ENCODE data around the gene GFER. TPM values are rescaled to one million over a fixed set of nuclear protein-coding genes. Genes with fewer than 3 reads are reported as not detected.
A peak's percentile ranks its signal among the peaks of the same experiment; 100 is the strongest.

The GFER gene
- total and polyA plus RNA-seq, 10 of the 15 experiments (the other 5 are each of a cell fraction or from before 2014, with no cell fraction given) = 2.4 to 57.7 (median 31.3) TPM

DNA sequence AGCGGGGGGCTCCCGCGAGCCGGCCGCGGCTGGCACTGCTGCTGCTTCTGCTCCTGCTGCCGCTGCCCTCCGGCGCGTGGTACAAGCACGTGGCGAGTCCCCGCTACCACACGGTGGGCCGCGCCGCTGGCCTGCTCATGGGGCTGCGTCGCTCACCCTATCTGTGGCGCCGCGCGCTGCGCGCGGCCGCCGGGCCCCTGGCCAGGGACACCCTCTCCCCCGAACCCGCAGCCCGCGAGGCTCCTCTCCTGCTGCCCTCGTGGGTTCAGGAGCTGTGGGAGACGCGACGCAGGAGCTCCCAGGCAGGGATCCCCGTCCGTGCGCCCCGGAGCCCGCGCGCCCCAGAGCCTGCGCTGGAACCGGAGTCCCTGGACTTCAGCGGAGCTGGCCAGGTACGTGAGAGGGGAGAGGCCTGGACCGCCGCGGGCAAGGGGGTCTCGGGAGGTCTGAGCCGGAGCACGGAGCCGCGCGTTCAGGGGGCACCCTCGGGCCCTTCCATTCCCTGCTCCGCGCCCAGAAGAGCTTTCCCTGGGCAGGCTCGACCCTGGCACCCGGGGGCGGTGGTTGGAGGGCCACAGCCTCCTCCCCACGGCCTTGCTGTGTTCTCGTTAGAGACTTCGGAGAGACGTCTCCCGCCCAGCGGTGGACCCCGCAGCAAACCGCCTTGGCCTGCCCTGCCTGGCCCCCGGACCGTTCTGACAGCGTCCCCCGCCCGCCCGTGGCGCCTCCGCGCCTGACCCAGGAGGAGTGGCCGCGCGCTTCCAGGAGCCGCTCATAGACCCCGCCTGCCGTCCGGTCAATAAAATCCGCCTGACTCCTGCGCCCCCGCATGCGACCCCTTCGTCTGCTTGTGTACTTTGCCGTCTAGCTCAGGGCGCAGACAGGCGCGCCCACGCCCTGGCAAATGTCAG, 36.2 kb downstream of the GFER start:
- no peak for TF ChIP-seq CHD4 (IDR thresholded peaks at IDR 0.05)
- TF ChIP-seq HDAC6 (IDR thresholded peaks at IDR 0.05; ENCODE audit: unreplicated experiment) = peak; percentile 95
- Histone ChIP-seq H3K27ac (ENCODE audit: control insufficient read depth, insufficient read depth) (no peak overlapping the region), H3K4me3 (no peak overlapping the region), H3K36me3 (ENCODE audit: control insufficient read depth in 2 of 2, insufficient read depth in 2 of 2, low read length in 1 of 2) (no peaks in the 10 kb centered on the region), H3K79me2 (ENCODE audit: control insufficient read depth, insufficient read depth, low read length) (no peaks in the 10 kb centered on the region), H3K9ac (ENCODE audit: control insufficient read depth, insufficient read depth, low read length) (no peak overlapping the region), H3K4me2 (ENCODE audit: control insufficient read depth, insufficient read depth) (peak overlapping the region; percentile 3; the same call in 1 of the 2 replicates), H4K20me1 (ENCODE audit: control insufficient read depth, insufficient read depth) (no peaks in the 10 kb centered on the region), H2AFZ (ENCODE audit: control insufficient read depth, low read depth, low read length) (no peak overlapping the region), H3K27me3 (replicated peaks in 1 of 2; ENCODE audit: control insufficient read depth in 2 of 2, insufficient read depth in 2 of 2, low read length in 1 of 2) (peaks cover 3 to 8% of the 10 kb centered on the region in 2 experiments; a peak in 3 of 4 replicates), H3K4me1 (ENCODE audit: control insufficient read depth, insufficient read depth, low read length) (peaks cover 7% of the 10 kb centered on the region), H3K9me3 (replicated peaks; ENCODE audit: control insufficient read depth, insufficient read depth, low read length) (no peaks in the 10 kb centered on the region)
- no TSS peak for BruUV-seq (replicated peaks)
- DNase-seq (ENCODE audit: low read depth, low spot score) = no peak
- intact Hi-C loops (cut with micrococcal nuclease; ENCODE audit: unreplicated experiment) = no loop called here
- ChIA-PET RAD21 (ENCODE audit: unreplicated experiment) (interaction anchor here (2.3 kb wide), 1 partner anchor 120 kb away, joined by 7 read pairs; no protein-coding TSS in a partner anchor), SMC1A (ENCODE audit: uncharacterized antibody, unreplicated experiment) (interaction anchor here (0.9 kb wide), 1 partner anchor 121 kb away, joined by 3 read pairs; no protein-coding TSS in a partner anchor), CTCF (interaction anchor here (1.0 to 2.8 kb wide), 2 partner anchors 17 to 120 kb away, joined by 3 to 16 read pairs; no protein-coding TSS in a partner anchor), POLR2A (no interaction called here)
- ATAC-seq = no peak
- in situ Hi-C loops (cut with MboI) = loop anchor here (5.0 to 10.0 kb wide), 2 partner anchors 122 to 475 kb away; no protein-coding TSS in a partner anchor
- no peak for FAIRE-seq
- WGBS (ENCODE audit: insufficient coverage, insufficient replicate concordance, low lambda C conversion rate, missing lambda C conversion rate) = 5% methylated on average over 75 of the region's 96 CpGs

DNA sequence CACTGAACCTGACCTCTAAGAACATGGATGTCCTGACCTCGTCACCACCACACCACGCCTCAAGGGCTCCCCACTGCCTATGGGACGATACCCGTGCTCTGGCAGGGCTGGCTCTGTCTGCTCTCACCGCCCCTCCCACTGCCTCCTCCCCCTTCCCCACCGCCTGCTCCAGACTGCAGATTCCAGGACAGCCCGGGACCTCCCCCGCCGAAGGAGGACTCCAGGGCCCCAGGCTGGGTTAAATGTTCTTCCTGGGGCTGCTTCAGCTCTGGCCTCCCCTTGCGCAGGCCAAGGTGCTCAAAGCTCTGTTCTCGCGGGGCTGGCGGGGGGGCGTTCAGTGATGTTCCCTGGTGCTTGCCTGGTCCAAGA, 38.7 kb downstream of the GFER start:
- WGBS (ENCODE audit: insufficient coverage, insufficient replicate concordance, low lambda C conversion rate, missing lambda C conversion rate) = under 1% methylated on average over 13 of the region's 14 CpGs
- BruUV-seq (replicated peaks) = no TSS peak
- Histone ChIP-seq H3K4me2 (ENCODE audit: control insufficient read depth, insufficient read depth) (peak overlapping the region; percentile 93), H4K20me1 (ENCODE audit: control insufficient read depth, insufficient read depth) (peaks cover 2% of the 10 kb centered on the region; the same call in 1 of the 2 replicates), H2AFZ (ENCODE audit: control insufficient read depth, low read depth, low read length) (peak overlapping the region; percentile 90), H3K79me2 (ENCODE audit: control insufficient read depth, insufficient read depth, low read length) (no peaks in the 10 kb centered on the region), H3K4me3 (peak overlapping the region; percentile 19; the same call in 1 of the 2 replicates), H3K9ac (ENCODE audit: control insufficient read depth, insufficient read depth, low read length) (0 out of 2 replicates have a peak overlapping the region, but pooled peaks have one; percentile 43), H3K4me1 (ENCODE audit: control insufficient read depth, insufficient read depth, low read length) (peaks cover 7% of the 10 kb centered on the region), H3K27ac (ENCODE audit: control insufficient read depth, insufficient read depth) (no peak overlapping the region), H3K27me3 (replicated peaks in 1 of 2; ENCODE audit: control insufficient read depth in 2 of 2, insufficient read depth in 2 of 2, low read length in 1 of 2) (peaks cover 11% of the 10 kb centered on the region in 2 experiments; a peak in 3 of 4 replicates), H3K9me3 (replicated peaks; ENCODE audit: control insufficient read depth, insufficient read depth, low read length) (no peaks in the 10 kb centered on the region), H3K36me3 (ENCODE audit: control insufficient read depth in 2 of 2, insufficient read depth in 2 of 2, low read length in 1 of 2) (no peaks in the 10 kb centered on the region)
- FAIRE-seq (no peak), DNase-seq (ENCODE audit: low read depth, low spot score) (no peak), ATAC-seq (peak; percentile 48)
- RAD21 ChIA-PET (ENCODE audit: unreplicated experiment) = interaction anchor here (1.2 to 2.2 kb wide), 5 partner anchors 22 to 132 kb away, joined by 3 to 21 read pairs (median 5); partner anchors contain the start of genes NTHL1, TRAF7 and TSC2
- SMC1A ChIA-PET (ENCODE audit: uncharacterized antibody, unreplicated experiment) = interaction anchor here (0.9 to 1.6 kb wide), 4 partner anchors 99 to 228 kb away, joined by 3 to 10 read pairs (median 4); partner anchors contain the start of gene ECI1
- CTCF ChIA-PET = interaction anchor here (0.6 to 4.4 kb wide), 16 partner anchors 9 to 696 kb away, joined by 3 to 79 read pairs (median 6); partner anchors contain the start of genes ECI1, NTHL1, PKD1 and RAB26
- in situ Hi-C loops (cut with MboI) = loop anchor here (5.0 kb wide), 1 partner anchor 120 kb away; no protein-coding TSS in a partner anchor
- intact Hi-C loops (cut with micrococcal nuclease; ENCODE audit: unreplicated experiment) = loop anchor here (1.0 kb wide), 1 partner anchor 118 kb away; no protein-coding TSS in a partner anchor
- POLR2A ChIA-PET = interaction anchor here (0.6 kb wide), 1 partner anchor 28 kb away, joined by 7 read pairs; no protein-coding TSS in a partner anchor
- no peak for TF ChIP-seq PAX8 (IDR thresholded peaks at IDR 0.05)
- TF ChIP-seq, protein P1, sequence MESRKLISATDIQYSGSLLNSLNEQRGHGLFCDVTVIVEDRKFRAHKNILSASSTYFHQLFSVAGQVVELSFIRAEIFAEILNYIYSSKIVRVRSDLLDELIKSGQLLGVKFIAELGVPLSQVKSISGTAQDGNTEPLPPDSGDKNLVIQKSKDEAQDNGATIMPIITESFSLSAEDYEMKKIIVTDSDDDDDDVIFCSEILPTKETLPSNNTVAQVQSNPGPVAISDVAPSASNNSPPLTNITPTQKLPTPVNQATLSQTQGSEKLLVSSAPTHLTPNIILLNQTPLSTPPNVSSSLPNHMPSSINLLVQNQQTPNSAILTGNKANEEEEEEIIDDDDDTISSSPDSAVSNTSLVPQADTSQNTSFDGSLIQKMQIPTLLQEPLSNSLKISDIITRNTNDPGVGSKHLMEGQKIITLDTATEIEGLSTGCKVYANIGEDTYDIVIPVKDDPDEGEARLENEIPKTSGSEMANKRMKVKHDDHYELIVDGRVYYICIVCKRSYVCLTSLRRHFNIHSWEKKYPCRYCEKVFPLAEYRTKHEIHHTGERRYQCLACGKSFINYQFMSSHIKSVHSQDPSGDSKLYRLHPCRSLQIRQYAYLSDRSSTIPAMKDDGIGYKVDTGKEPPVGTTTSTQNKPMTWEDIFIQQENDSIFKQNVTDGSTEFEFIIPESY (IDR thresholded peaks at IDR 0.05) = peak; percentile 92; the same call in 1 of the 2 replicates
